GM10248 (cell line): ENCODE results near the gene MRPL2.
A peak's percentile ranks its signal among the peaks of the same experiment; 100 is the strongest.

Experiments
- CTCF ChIA-PET: fragments of 300-600 bp; sonication (Branson Sonifier 250); formaldehyde crosslinking; extraction: SDS; loops from one replicate; lab custom pipeline; 2021; ENCODE audit warnings: antibody characterized with exemption; lab: Yijun Ruan, JAX
- POLR2A ChIA-PET: fragments of 350-650 bp; sonication (Branson Sonifier 250); formaldehyde crosslinking; extraction: SDS; loops from one replicate; lab custom pipeline; 2020; ENCODE audit warnings: antibody characterized with exemption; lab: Yijun Ruan, JAX
- DNase-seq: peaks from one replicate; pipeline ENCODE4 v3.0.0; 2012; ENCODE audit errors: extremely low spot score
- CTCF ChIP-seq: IDR thresholded peaks from 2 replicates; pipeline ENCODE4 v1.5.1; 2012; ENCODE audit warnings: mild to moderate bottlenecking, low read depth; ENCODE audit errors: extremely low read depth, missing control alignments, control extremely low read depth

The MRPL2 gene

GRCh38 chr6:43097502-43097901 lies 38.3 kb upstream of the MRPL2 start:
- no peak for TF ChIP-seq CTCF
- POLR2A ChIA-PET = no interaction called here
- DNase-seq = no peak
- CTCF ChIA-PET = interaction anchor here (1.8 to 2.7 kb wide), 2 partner anchors 10 to 46 kb away, joined by 9 to 11 read pairs; no protein-coding TSS in a partner anchor

- no peak for TF ChIP-seq CTCF
- ChIA-PET CTCF (interaction anchor here (1.1 to 2.7 kb wide), 4 partner anchors 10 to 47 kb away, joined by 3 to 11 read pairs (median 6); partner anchors contain the start of gene CUL7), POLR2A (no interaction called here)
- no peak for DNase-seq
Measured at GRCh38 chr6:43097098-43097489, 37.9 kb upstream of the MRPL2 start.

- no peak for TF ChIP-seq CTCF
- ChIA-PET POLR2A (interaction anchor here (0.6 kb wide), 1 partner anchor 297 kb away, joined by 3 read pairs; no protein-coding TSS in a partner anchor), CTCF (interaction anchor here (0.8 to 2.7 kb wide), 5 partner anchors 9 to 47 kb away, joined by 3 to 11 read pairs (median 4); partner anchors contain the start of gene CUL7)
- DNase-seq = no peak
Measured at GRCh38 chr6:43096451-43097097, 37.3 kb upstream of the MRPL2 start.

- POLR2A ChIA-PET = interaction anchor here (0.6 kb wide), 1 partner anchor 297 kb away, joined by 3 read pairs; no protein-coding TSS in a partner anchor
- TF ChIP-seq CTCF = no peak
- DNase-seq = peak; percentile 34
- CTCF ChIA-PET = interaction anchor here (0.8 to 2.7 kb wide), 6 partner anchors 9 to 48 kb away, joined by 3 to 11 read pairs (median 4); partner anchors contain the start of gene CUL7
Measured at GRCh38 chr6:43095939-43096338, 36.7 kb upstream of the MRPL2 start.

- no peak for DNase-seq
- ChIA-PET POLR2A (no interaction called here), CTCF (interaction anchor here (0.9 kb wide), 1 partner anchor 50 kb away, joined by 3 read pairs; no protein-coding TSS in a partner anchor)
- TF ChIP-seq CTCF = no peak
Measured at GRCh38 chr6:43093436-43094289, 34.4 kb upstream of the MRPL2 start.

GRCh38 chr6:43092635-43093034 lies 33.4 kb upstream of the MRPL2 start:
- CTCF ChIA-PET = interaction anchor here (0.9 kb wide), 1 partner anchor 51 kb away, joined by 3 read pairs; no protein-coding TSS in a partner anchor
- no peak for TF ChIP-seq CTCF
- POLR2A ChIA-PET = interaction anchor here (0.6 kb wide), 1 partner anchor 8 kb away, joined by 5 read pairs; no protein-coding TSS in a partner anchor
- no peak for DNase-seq
